ENCODE measurements around the gene FLNB.

The FLNB gene

DNA sequence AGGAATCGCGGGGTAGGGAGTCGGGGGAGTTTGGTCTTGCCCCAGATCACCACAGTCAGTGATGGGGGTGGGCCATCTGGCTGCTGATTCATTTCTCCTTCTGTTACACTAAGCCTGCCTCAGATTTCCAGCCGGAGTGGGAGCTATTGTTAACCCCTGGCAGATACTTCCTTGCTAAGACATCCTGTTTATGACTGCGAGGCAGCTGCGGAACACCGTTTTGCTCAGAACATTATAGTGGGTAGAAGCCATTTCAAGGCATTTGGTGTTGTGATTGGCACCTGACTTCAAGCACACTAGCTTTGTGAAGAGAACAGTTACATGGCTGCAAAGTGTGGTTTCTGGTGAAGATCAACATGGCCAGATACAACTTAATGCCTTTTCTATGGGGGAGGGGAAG, 73.8 kb downstream of the FLNB start:
- no peak for DNase-seq

DNA sequence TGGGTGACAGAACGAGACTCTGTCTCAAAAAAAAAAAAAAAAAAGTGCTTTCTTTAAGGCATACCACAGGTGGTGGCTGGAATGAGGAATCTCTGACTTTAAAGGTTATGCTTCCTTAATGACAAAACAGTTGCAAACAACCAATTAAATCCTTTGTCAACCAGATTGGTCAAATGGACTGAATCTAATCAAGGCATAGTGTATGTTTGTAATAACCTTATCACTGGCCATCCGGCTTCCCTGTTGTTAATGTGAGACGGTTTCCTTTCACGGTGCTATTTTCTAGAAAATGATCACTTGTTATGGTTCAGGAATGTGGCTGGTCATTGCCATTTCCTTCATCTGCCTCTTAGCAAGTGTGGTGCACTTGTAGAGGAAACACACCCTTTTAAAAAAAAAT, 75.9 kb downstream of the FLNB start:
- DNase-seq = no peak

DNA sequence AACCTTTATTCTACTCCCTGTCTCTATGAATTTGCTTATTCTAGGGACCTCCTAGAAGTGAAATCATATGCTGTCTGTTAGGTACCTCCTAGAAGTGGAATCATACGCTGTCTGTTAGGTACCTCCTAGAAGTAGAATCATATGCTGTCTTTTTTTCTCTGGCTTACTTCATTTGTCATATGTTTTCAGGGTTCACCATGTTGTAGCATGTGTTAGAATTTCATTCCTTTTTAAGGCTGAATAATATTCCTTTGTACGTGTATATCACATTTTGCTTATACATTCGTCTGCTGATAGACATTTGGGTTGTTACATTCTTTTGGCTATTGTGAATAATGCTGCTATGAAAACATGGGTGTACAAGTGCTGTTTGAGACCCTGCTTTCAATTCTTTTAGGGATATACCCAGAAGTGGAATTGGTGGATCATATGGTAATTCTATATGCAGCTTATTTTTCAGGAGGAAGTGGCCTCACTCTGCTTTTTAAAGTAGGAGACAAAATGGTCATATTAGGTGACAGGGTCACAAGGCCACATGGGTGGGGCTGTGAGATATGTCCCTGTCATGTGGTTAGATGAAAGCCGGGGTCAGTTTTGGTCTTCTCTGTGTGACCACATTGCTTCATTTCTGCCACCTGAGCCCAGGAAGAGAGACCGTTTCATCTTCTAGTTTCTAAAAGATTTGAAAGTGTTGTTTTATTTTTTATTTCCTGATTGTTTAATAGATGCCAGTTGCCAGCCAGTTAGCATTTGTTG, 76.7 kb downstream of the FLNB start:
- DNase-seq = no peak

DNA sequence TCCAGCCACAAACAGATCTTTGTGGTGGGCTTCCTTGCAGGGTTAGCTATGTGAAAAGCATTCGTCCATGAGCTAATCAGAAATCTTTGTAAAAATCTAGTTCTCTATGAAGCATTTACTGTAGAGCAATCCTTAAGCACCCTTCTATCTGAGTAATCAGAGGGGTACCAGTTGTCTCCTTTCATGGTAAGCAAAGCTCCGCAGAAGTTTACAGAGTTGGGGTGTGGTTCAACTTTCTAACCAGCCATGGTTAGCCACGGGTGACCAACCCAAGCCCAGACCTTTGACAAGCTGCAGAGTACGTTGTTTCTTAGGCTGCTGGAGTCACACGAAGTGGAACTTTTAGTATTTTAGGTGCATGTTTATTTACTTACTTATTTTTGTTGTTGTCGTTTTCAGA, 77.4 kb downstream of the FLNB start:
- no peak for DNase-seq

DNA sequence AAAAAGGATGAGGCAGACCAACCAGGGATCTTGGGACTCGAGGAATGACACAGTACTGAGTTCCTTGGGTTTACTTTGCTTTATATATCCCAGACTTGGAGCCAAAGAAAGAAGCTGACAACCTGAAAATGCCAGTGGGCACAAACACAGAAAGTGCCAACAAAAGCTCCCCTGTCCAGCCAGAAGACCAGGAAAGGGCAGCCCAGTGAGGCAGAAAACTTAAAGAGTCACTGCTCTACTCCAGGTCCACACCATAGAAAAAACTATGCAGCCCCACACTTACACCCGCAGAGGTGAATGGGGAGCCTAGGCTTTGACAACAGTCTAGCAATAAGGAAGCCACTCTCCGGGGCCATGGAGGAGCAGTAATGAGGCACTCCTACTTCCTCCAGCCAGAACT, 80.3 kb downstream of the FLNB start:
- DNase-seq = no peak

DNA sequence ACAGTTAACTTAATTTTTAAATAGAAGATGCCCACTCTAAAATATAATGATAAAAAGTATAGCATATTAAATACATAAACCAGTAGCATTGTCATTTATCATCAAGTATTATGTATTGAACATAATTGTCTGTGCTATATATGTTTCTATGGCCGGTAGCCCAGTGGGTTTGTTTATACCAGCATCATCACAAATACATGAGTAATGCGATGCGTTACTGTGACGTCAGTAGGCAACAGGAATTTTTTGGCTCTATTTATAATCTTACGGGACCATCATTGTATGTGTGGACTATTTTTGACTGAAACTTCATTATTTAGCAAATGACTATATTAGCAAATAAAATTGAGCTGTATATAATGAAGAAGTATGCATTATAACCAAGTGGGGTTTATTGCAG, 82.1 kb downstream of the FLNB start:
- no peak for DNase-seq

DNA sequence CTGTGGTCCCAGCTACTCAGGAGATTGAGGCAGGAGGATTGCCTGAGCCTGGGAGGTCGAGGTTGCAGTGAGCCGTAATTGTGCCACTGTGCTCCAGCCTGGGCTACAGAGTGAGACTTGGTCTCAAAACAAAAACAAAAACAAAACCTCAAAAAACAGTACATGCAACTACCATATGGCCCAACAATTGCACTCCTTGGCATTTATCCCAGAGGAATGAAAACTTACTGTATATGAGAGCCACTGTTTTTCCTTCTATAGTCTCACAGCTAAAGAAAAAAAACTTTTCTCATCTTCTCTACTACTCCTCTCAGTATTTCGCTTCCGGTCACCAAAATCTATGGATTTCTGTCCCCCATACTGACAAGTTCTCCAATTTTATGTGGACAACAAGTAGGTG, 84.3 kb downstream of the FLNB start:
- no peak for DNase-seq

DNA sequence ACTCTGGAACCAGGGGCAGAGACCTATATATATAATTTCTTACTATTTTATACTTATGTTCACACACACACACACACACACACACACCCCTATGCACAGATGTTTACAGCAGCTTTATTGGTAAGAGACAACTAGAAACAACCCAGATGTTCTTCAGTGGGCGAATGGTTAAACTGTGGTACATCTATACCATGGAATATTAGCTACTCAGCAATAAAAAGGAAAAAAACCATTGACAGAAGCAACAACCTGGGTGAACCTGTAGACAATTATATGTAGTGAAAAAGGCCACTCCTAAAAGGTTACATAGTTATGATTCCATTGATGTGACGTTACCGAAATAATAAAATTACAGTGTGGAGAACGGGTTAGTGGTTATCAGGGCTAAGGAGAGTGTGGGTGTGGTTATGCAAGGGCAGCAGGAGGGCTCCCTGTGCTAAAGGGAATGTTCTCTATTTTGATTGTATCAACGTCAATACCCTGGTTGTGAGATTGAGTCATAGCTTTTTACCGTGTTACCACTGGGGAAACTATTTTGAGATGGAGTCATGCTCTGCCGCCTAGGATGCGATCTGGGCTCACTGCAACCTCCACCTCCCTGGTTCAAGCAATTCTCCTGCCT, 85.5 kb downstream of the FLNB start:
- no peak for DNase-seq

DNA sequence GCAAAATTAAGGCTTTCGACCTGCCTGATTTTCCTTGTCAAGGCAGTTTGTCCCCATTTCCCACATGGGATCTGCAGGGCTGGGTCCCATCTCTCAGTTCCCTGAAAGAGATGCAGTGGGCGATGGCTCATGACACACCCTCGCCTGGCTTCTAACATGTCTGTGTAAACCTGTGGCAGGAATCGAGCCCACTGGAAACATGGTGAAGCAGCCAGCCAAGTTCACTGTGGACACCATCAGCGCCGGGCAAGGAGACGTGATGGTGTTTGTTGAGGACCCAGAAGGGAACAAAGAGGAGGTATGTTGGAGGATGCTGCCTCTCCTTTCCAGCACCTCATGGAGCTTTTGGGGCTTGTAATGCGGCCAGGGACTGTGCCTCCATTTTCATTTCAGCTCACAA, 86.4 kb downstream of the FLNB start:
- DNase-seq = no peak

DNA sequence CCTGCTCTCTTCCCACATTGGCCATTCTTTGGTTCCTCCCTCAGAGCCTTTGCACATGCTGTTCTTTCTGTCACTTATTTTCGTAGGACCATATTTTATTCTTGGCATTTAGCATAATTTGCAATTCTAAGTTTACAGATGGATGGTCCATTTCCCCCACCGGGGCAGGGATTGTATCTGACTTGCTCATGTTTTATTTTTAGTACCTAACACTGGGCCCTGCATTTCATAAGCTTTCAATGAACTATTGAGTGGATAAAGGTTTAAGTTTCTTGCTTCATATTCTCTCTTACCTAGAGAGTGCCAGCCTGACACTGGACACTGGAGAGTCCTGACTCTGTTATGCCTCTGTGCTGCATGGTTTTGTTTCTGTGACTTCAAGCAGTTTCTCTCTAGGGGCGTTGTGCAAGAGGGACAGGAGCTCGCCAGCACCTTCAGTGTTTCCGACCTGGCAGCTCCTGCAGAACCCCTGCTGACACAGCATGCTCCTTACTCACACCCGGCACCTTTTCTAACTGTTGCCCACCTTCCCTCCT, 87.4 kb downstream of the FLNB start:
- DNase-seq = no peak

DNA sequence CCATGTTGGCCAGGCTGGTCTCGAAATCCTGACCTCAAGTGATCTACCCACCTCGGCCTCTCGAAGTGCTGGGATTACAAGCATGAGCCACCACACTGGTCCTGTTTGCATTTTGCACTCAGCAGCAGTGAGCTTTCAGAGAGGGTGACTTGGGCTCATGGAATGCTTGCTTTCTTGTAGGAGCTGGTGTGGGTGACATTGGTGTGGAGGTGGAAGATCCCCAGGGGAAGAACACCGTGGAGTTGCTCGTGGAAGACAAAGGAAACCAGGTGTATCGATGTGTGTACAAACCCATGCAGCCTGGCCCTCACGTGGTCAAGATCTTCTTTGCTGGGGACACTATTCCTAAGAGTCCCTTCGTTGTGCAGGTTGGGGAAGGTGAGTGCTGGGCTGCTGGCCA, 90.3 kb downstream of the FLNB start:
- DNase-seq = no peak

DNA sequence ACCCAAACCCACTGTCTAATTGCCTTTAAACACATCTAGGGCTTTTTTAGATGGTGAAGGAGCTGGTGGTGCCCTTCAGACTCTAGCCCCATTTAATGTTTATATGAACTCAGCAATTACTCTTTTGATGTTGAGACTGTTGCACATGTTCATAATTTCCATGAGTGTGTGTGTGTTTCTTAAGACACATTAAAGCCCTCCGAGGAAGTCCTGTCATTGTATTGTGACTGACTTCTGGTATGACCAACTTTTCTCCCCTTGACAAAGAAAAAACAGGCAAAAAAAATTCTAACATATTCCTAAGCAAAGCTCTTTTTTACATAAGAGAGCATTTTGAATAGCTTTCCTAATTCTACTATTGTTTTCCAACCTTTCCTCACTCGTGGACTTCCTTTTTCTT, 91.6 kb downstream of the FLNB start:
- no peak for DNase-seq

DNA sequence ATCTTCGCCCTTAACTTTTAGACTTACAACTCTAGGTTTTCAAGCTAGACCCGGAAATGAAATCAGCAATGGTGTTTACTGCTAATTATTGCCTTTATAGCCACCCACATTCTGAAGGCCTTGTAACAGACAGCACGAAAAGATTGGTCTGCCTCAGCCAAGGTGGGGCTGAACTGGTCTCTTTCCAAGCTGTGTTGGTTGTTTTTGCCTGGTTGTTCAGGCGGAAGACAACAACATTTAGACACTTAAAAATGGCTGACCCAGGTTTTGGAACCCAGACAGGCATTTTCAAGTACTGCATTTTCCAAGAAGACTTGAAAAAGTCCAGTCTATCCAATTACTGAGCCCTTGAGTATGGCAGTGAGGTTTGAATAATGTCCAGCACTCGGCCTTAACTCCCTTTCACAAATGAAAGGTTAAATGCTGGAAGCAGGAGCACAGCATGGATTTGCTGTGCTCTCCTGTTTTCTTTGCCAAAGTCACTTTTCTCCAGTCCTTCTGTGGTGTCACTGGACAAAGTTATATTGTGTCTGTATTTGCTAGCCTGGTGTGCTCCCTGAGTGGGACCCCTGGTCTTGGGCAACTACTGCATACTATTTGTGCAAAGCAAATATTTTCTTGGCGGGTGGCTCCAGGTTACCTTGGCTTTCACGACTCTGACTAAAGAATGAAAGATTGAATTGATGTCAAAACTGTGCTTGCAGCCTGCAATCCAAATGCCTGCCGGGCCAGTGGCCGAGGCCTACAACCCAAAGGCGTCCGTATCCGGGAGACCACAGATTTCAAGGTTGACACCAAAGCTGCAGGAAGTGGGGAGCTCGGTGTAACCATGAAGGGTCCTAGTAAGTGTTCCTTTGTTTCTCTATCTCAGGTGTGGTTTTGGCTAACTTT, 93.5 kb downstream of the FLNB start:
- DNase-seq = no peak

DNA sequence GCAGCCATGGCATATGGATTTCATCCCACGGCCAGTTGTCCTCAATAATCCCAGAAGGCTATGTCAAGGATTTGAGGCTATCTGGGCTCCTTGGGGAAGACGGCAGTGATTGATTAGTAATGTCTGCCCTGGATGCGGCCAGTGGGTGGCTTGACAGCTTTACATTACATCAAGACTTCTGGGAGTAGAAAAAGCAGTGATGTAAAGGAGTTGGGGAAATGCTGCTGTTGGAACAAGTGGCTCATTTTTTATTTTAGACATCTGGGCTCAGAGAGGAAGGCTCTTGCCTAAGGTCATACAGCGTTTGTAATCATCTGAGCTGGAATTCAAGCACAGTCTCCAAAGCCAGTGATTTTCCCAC, 94.1 kb downstream of the FLNB start:
- no peak for DNase-seq

DNA sequence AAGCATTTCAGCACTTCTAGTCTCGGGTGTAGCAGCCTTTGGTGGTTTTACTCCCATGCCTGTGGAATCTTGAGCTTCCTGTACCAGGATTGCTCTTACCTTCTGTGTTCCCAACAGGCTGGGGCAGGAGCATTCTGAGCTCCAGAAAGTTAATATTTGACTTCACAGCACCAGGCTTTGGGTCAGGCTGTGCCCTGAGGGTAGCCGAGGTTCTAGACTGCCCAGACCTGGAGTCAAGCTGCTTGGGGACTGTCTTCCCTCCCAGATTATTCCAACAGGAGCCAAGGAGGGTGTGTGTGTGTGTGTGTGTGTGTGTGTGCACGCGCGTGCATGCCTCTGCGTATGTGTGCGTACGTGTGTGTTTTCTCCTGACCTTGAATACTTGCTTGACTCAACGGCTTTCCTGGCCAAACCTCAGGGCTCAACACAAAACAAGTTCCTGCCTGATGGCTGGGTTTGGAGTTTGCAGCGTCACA, 94.8 kb downstream of the FLNB start:
- DNase-seq = no peak

DNA sequence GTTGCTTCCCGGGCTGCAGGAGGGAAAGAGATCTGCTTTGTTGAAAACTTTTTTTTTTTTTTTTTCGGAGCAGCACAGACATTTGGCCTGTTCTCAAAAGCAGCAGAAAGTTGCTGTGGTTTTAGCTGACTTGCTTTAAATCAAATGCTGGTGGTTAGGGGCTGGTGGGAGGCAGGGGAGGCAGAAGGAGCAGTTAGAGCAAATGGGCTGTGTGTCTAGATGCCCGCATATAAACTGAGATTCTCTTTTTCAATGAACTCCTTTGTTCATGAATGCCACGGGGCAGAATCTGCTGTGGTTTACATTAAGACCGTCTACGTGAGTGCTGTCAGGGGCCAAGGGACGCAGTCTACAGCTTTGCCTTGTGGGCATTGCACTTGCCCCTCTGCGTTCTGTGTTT, 95.9 kb downstream of the FLNB start:
- no peak for DNase-seq

DNA sequence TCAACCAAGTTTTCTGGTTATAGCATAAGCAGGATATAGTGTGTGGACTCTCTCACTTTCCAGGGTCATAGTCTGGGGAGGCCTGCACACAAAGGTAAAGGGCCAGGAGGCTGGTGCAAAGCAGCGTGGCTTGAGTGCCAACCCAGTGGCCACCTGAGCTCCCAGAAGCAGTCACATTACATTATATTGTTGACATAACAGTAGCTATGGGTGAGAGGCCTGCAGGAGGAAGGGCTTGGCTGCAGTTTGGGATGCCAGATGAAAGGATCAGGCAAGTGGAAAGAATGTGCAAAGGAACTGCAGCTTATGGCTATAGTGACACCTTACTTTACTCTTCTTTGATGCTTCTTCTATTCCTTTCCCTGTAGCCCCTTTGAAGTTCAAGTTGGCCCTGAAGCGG, 96.5 kb downstream of the FLNB start:
- DNase-seq = no peak

DNA sequence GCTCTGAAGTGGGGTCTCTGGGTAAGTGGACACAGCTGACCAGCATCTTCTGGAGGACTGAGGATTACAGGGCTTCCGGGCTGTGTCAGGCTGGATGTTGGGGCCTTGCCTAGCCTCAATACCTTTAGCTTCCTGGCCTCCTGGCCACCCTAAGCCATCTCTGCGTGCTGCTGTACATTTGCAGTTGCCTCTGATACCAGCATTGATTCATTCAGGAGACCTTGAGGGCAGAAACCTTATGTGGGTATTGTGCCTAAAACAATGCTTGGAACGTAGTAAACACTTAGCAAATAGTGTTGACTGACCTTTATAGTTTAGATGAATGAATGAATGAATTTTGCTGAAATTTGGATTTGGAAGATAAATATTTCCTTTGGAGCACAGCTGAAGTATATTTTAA, 97.0 kb downstream of the FLNB start:
- DNase-seq = no peak

DNA sequence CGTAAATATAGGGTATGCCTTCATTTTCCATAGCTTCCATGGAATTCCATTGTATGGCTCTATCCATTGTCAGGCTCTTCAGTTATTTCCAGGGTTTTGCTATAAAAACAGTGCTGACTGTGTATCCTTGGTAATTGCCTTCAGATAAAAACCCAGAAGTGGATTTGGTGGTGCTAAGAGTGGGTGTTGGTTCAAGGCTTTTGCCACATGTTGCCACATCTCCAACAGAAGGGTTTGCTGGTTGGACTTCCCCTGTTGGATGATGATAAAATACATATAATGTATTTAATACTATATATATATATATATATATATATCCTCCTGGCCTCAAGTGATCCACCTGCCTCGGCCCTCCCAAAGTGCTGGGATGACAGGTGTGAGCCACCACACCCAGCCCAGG, 97.8 kb downstream of the FLNB start:
- no peak for DNase-seq

DNA sequence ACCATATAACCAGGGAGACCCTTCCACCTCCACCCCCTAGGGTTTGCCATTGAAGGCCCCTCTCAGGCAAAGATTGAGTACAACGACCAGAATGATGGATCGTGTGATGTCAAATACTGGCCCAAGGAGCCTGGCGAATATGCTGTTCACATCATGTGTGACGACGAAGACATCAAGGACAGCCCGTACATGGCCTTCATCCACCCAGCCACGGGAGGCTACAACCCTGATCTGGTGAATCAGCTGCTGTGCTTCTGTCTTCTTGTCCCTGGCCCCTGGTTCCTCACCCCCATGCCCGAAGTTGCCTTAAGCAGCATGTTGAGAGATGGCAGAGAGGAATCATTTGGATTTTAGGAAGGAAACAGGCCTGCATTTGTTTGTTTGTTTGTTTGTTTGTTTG, 98.4 kb downstream of the FLNB start:
- no peak for DNase-seq

DNA sequence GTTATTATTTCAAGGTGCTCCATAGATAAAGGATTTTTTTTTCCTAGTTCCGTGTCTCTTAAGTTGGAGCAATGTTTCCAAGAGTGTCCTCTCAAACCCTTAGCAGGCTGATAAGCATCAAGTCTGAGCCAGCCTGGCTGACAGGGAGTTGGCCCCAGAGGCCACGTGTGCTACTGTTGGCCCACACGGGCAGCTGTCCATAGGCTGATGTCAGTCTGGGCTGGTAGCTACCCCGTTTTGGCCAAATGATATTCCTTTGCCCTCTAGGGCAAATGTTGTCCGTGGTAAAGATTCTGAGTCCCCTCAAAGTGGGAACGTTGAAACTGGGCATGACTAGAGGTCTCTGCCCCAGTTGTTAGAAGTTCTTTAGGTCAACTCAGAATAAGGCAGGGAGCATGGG, 99.4 kb downstream of the FLNB start:
- DNase-seq = no peak

DNA sequence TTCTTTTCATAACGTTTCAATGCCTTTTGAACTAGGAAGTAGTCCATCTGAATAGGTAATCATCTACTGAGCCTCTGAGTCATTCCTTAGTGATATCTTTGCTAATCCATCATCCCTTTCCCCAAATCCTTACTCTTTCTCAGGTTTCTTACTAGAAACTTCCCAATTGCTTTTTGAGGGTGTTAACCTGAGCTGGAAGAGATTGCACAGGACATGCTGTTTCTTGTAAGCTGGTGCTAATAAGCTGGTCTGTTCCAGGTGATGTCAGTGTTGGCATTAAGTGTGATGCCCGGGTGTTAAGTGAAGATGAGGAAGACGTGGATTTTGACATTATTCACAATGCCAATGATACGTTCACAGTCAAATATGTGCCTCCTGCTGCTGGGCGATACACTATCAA, 101.5 kb downstream of the FLNB start:
- DNase-seq = no peak

DNA sequence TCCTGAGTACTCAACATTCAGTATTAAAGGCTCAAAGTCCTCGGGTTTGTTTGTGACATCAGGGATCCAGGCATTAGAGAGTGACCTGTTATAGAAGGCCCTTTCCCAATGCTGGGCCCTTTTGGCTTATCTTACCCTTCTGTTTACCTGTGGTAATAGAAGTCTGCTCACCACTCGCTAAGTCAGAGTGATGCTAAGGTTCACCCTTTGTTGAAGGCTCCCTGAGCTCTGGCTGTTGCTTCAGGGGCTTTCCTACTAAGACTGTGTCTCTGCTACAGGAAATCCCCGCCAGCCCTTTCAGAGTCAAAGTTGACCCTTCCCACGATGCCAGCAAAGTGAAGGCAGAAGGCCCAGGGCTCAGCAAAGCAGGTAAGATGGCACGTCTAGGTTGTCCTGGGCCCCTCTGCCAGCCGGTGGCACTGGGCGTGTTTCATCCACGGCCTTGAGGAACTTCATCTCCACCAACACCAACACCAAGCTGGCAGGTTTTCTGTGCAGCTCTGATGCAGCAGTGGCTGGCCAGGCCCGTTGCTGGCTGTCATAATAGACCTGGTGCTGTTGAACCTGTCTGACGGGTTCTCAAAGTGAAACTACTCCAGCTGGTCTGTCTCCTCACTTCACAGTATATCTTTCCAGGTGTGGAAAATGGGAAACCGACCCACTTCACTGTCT, 103.4 kb downstream of the FLNB start:
- no peak for DNase-seq
